ENCODE results near the gene SERPINF2.

SERPINF2 gene

DNA sequence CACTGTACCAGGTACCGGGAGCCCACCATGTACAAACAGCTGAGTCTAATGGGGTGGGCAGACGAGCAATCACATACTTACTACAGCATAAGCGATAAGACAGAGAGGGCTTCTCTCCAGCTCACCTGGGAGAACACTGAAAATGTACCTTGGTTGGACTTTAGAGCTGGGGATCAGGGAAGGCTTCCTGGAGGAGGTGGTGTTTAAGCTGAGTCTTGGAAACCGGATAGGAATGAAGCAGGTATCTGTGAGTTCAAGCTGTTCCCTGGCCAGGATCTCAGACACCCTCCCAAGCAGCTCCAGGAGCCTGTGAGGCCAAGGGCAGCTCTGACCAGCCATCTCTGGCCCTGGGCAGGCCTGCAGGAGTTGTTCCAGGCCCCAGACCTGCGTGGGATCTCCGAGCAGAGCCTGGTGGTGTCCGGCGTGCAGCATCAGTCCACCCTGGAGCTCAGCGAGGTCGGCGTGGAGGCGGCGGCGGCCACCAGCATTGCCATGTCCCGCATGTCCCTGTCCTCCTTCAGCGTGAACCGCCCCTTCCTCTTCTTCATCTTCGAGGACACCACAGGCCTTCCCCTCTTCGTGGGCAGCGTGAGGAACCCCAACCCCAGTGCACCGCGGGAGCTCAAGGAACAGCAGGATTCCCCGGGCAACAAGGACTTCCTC, 11.2 kb downstream of the SERPINF2 start:
- Histone ChIP-seq H3K4me1 (ENCODE audit: insufficient read depth, low read length, severe bottlenecking) (peaks cover 10% of the 10 kb centered on the region), H2AFZ (ENCODE audit: low read length) (no peak overlapping the region)

GRCh38 chr17:1754430-1755112, 11.9 kb downstream of the SERPINF2 start:
- Histone ChIP-seq H3K27ac (ENCODE audit: low read depth, low read length, poor library complexity, severe bottlenecking) (no peak overlapping the region), H3K4me1 (ENCODE audit: insufficient read depth, low read length, severe bottlenecking) (peaks cover 10% of the 10 kb centered on the region), H4K20me1 (ENCODE audit: insufficient read depth, low read length) (no peaks in the 10 kb centered on the region), H3K4me2 (ENCODE audit: low read length) (no peak overlapping the region), H3K79me2 (ENCODE audit: insufficient read depth, low read length) (no peaks in the 10 kb centered on the region), H3K27me3 (ENCODE audit: insufficient read depth, low read length) (peaks cover 5% of the 10 kb centered on the region; the same call in 1 of the 2 replicates), H3F3A (ENCODE audit: insufficient read depth, low read length) (no peaks in the 10 kb centered on the region), H3K36me3 (ENCODE audit: insufficient read depth, low read length) (no peaks in the 10 kb centered on the region), H3K9me2 (ENCODE audit: low read depth, low read length) (no peaks in the 10 kb centered on the region), H2AFZ (ENCODE audit: low read length) (no peak overlapping the region), H3K4me3 (ENCODE audit: low read depth, low read length, poor library complexity, severe bottlenecking) (no peak overlapping the region), H3K9ac (ENCODE audit: low read length) (no peak overlapping the region), H3K9me3 (ENCODE audit: low read length) (no peaks in the 10 kb centered on the region)
- TF ChIP-seq CTCF (IDR thresholded peaks at IDR 0.05; ENCODE audit: low read length) (no peak), EZH2 (IDR thresholded peaks at IDR 0.05; ENCODE audit: borderline replicate concordance, low read length) (no peak)

More for the DNA sequence above, 11.2 kb downstream of the SERPINF2 start:
- Histone ChIP-seq H3K4me3 (ENCODE audit: low read depth, low read length, poor library complexity, severe bottlenecking) (no peak overlapping the region), H3K9me3 (ENCODE audit: low read length) (no peaks in the 10 kb centered on the region), H3K9ac (ENCODE audit: low read length) (no peak overlapping the region), H3K36me3 (ENCODE audit: insufficient read depth, low read length) (no peaks in the 10 kb centered on the region), H3K9me2 (ENCODE audit: low read depth, low read length) (no peaks in the 10 kb centered on the region), H3K27me3 (ENCODE audit: insufficient read depth, low read length) (peaks cover 5% of the 10 kb centered on the region; the same call in 1 of the 2 replicates), H4K20me1 (ENCODE audit: insufficient read depth, low read length) (no peaks in the 10 kb centered on the region), H3K27ac (ENCODE audit: low read depth, low read length, poor library complexity, severe bottlenecking) (no peak overlapping the region), H3F3A (ENCODE audit: insufficient read depth, low read length) (no peaks in the 10 kb centered on the region), H3K79me2 (ENCODE audit: insufficient read depth, low read length) (no peaks in the 10 kb centered on the region), H3K4me2 (ENCODE audit: low read length) (no peak overlapping the region)
- TF ChIP-seq CTCF (IDR thresholded peaks at IDR 0.05; ENCODE audit: low read length), result no peak
- TF ChIP-seq EZH2 (IDR thresholded peaks at IDR 0.05; ENCODE audit: borderline replicate concordance, low read length), result no peak

DNA sequence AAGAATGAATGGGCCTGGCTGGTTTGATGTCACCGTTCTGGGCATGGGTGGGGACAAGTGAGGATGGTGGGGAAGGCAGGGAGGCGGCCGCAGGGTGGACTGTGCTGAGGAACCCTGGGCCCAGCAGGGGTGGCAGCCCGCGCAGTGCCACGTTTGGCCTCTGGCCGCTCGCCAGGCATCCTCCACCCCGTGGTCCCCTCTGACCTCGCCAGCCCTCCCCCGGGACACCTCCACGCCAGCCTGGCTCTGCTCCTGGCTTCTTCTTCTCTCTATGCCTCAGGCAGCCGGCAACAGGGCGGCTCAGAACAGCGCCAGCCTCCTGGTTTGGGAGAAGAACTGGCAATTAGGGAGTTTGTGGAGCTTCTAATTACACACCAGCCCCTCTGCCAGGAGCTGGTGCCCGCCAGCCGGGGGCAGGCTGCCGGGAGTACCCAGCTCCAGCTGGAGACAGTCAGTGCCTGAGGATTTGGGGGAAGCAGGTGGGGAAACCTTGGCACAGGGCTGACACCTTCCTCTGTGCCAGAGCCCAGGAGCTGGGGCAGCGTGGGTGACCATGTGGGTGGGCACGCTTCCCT, 12.7 kb downstream of the SERPINF2 start:
- H3K4me3 ChIP-seq (ENCODE audit: low read depth, low read length, poor library complexity, severe bottlenecking), result no peak overlapping the region
- TF ChIP-seq EZH2 (IDR thresholded peaks at IDR 0.05; ENCODE audit: borderline replicate concordance, low read length) (no peak), CTCF (IDR thresholded peaks at IDR 0.05; ENCODE audit: low read length) (no peak)
- no peak overlapping the region for H3K9ac ChIP-seq (ENCODE audit: low read length)
- H4K20me1 ChIP-seq (ENCODE audit: insufficient read depth, low read length), result no peaks in the 10 kb centered on the region
- no peak overlapping the region for H3K27ac ChIP-seq (ENCODE audit: low read depth, low read length, poor library complexity, severe bottlenecking)
- no peaks in the 10 kb centered on the region for H3K9me2 ChIP-seq (ENCODE audit: low read depth, low read length)
- H3K9me3 ChIP-seq (ENCODE audit: low read length), result no peaks in the 10 kb centered on the region
- no peak overlapping the region for H3K4me2 ChIP-seq (ENCODE audit: low read length)
- no peaks in the 10 kb centered on the region for H3K36me3 ChIP-seq (ENCODE audit: insufficient read depth, low read length)
- H3K79me2 ChIP-seq (ENCODE audit: insufficient read depth, low read length), result no peaks in the 10 kb centered on the region
- H3F3A ChIP-seq (ENCODE audit: insufficient read depth, low read length), result no peaks in the 10 kb centered on the region
- H3K4me1 ChIP-seq (ENCODE audit: insufficient read depth, low read length, severe bottlenecking), result peaks cover 10% of the 10 kb centered on the region
- peaks cover 5% of the 10 kb centered on the region; the same call in 1 of the 2 replicates for H3K27me3 ChIP-seq (ENCODE audit: insufficient read depth, low read length)
- no peak overlapping the region for H2AFZ ChIP-seq (ENCODE audit: low read length)
